PFSK-1 (cell line): ENCODE data around the gene CASK.

Source experiments
- FOXP2 ChIP-seq: optimal IDR thresholded peaks from 2 replicates; pipeline ENCODE3; 2011; ENCODE audit warnings: borderline replicate concordance, control low read depth, inconsistent platforms; ENCODE audit not compliant: insufficient read depth; ENCODE audit errors: extremely low read length, extremely low read depth
- POLR2AphosphoS5 ChIP-seq: IDR thresholded peaks from 2 replicates; pipeline ENCODE4 v1.6.1; 2012; ENCODE audit warnings: low read depth, mild to moderate bottlenecking, control low read depth, low read length, moderate library complexity
- REST ChIP-seq, 2 experiments: IDR thresholded peaks; 2 replicates each; pipeline versions ENCODE4 v1.6.1 to v1.8.0; 2011 to 2012; ENCODE audit warnings: low read depth in 2 of 2, low read length in 2 of 2, control low read depth in 1 of 2, inconsistent platforms in 1 of 2, mild to moderate bottlenecking in 1 of 2, moderate library complexity in 1 of 2; ENCODE audit not compliant: insufficient read depth in 1 of 2
- SIN3A ChIP-seq: IDR thresholded peaks from 2 replicates; pipeline ENCODE4 v1.6.1; 2012; ENCODE audit warnings: mild to moderate bottlenecking, low read length, moderate library complexity, borderline replicate concordance; ENCODE audit not compliant: insufficient read depth
- TAF1 ChIP-seq: IDR thresholded peaks from 2 replicates; pipeline ENCODE4 v1.6.1; 2012; ENCODE audit warnings: low read length, control low read depth, borderline replicate concordance; ENCODE audit not compliant: insufficient read depth

The CASK gene

GRCh38 chrX:41556958-41557357, 366.4 kb downstream of the CASK start:
- TF ChIP-seq TAF1 (no peak), REST (IDR thresholded peaks at IDR 0.05; ENCODE audit: insufficient read depth in 1 of 2, low read depth in 2 of 2, low read length in 2 of 2) (no peak), FOXP2 (no peak), SIN3A (no peak), POLR2AphosphoS5 (no peak)

GRCh38 chrX:41553688-41554087, 369.7 kb downstream of the CASK start:
- TF ChIP-seq SIN3A (no peak), FOXP2 (no peak), REST (IDR thresholded peaks at IDR 0.05; ENCODE audit: insufficient read depth in 1 of 2, low read depth in 2 of 2, low read length in 2 of 2) (no peak), POLR2AphosphoS5 (no peak), TAF1 (no peak)

GRCh38 chrX:41548411-41548810, 374.9 kb downstream of the CASK start:
- TF ChIP-seq POLR2AphosphoS5: no peak
- TF ChIP-seq FOXP2: no peak
- no peak for TF ChIP-seq REST (IDR thresholded peaks at IDR 0.05; ENCODE audit: insufficient read depth in 1 of 2, low read depth in 2 of 2, low read length in 2 of 2)
- TF ChIP-seq TAF1: no peak
- no peak for TF ChIP-seq SIN3A

GRCh38 chrX:41543668-41544067, 379.7 kb downstream of the CASK start:
- no peak for TF ChIP-seq FOXP2
- no peak for TF ChIP-seq TAF1

- no peak for TF ChIP-seq POLR2AphosphoS5
- no peak for TF ChIP-seq TAF1
- no peak for TF ChIP-seq REST (IDR thresholded peaks at IDR 0.05; ENCODE audit: insufficient read depth in 1 of 2, low read depth in 2 of 2, low read length in 2 of 2)
- TF ChIP-seq FOXP2: no peak
- no peak for TF ChIP-seq SIN3A
Observed at GRCh38 chrX:41543025-41543424, 380.3 kb downstream of the CASK start.
